SK-N-SH (cell line): ENCODE results near the gene MTCH1. TPM values are rescaled to one million over a fixed set of nuclear protein-coding genes. Genes with fewer than 3 reads are reported as not detected.

ENCODE experiments used
- CTCF ChIA-PET: fragments of 300-600, 350-600 bp; formaldehyde crosslinking; extraction: SDS; loops from one replicate; lab custom pipeline; 2021; lab: Yijun Ruan, JAX
- POLR2A ChIA-PET: fragments of 350-600 bp; sonication (Branson Sonifier 250); formaldehyde crosslinking; extraction: SDS; loops from one replicate; lab custom pipeline; 2020; ENCODE audit warnings: antibody characterized with exemption, inconsistent platforms; lab: Yijun Ruan, JAX
- DNase-seq: peaks from one replicate; pipeline ENCODE4 v3.0.0; 2012
- H2AFZ ChIP-seq: fragments of 200-600 bp; sonication (generic); 2 replicates; pipeline ENCODE4 v1.8.1; 2016; ENCODE audit warnings: antibody characterized with exemption, mild to moderate bottlenecking, low read depth
- H3F3A ChIP-seq: fragments of 200-600 bp; sonication (generic); replicated peaks from 2 replicates; pipeline ENCODE3; 2016; ENCODE audit warnings: antibody characterized with exemption, mild to moderate bottlenecking; ENCODE audit not compliant: insufficient read depth
- H3K27ac ChIP-seq, 2 experiments: fragments of 200-500 bp in 1 of 2; fragments of 200-600 bp in 1 of 2; sonication (Bioruptor generic) in 1 of 2; sonication (generic), shearing (Covaris generic) in 1 of 2; 2 replicates each; pipeline versions ENCODE4 v1.5.1 to v1.6.1; 2014 to 2016; ENCODE audit warnings: low read depth in 2 of 2, inconsistent platforms in 1 of 2, low read length in 1 of 2, mild to moderate bottlenecking in 1 of 2, mixed read lengths in 1 of 2
- H3K27me3 ChIP-seq: fragments of 200-600 bp; sonication (generic), shearing (Covaris generic); 2 replicates; pipeline ENCODE4 v1.6.1; 2016; ENCODE audit warnings: mixed run types; ENCODE audit not compliant: insufficient read depth
- H3K36me3 ChIP-seq, 2 experiments: fragments of 200-500 bp in 1 of 2; fragments of 200-600 bp in 1 of 2; sonication (Bioruptor generic) in 1 of 2; sonication (generic) in 1 of 2; replicated peaks in 1 of 2; 2 replicates each; pipeline versions ENCODE3 to v1.5.1; 2014 to 2016; ENCODE audit warnings: low read length in 1 of 2, mild to moderate bottlenecking in 1 of 2; ENCODE audit not compliant: insufficient read depth in 2 of 2, control insufficient read depth in 1 of 2
- H3K4me1 ChIP-seq, 2 experiments: fragments of 200-500 bp in 1 of 2; fragments of 200-600 bp in 1 of 2; sonication (Bioruptor generic) in 1 of 2; sonication (generic), shearing (Covaris generic) in 1 of 2; 2 replicates each; pipeline versions ENCODE4 v1.5.1 to v1.6.1; 2014 to 2016; ENCODE audit warnings: low read depth in 1 of 2, low read length in 1 of 2, mixed run types in 1 of 2; ENCODE audit not compliant: insufficient read depth in 2 of 2, control insufficient read depth in 1 of 2
- H3K4me2 ChIP-seq: fragments of 200-600 bp; sonication (generic), shearing (Covaris generic); 2 replicates; pipeline ENCODE4 v1.6.1; 2017; ENCODE audit warnings: mixed run types
- H3K4me3 ChIP-seq, 2 experiments: fragments of 200-500 bp in 1 of 2; fragments of 200-600 bp in 1 of 2; sonication (Bioruptor generic) in 1 of 2; sonication (generic), shearing (Covaris generic) in 1 of 2; 2 replicates each; pipeline versions ENCODE4 v1.5.1 to v1.8.1; 2014 to 2016; ENCODE audit warnings: low read depth in 2 of 2, inconsistent platforms in 1 of 2, low read length in 1 of 2, mild to moderate bottlenecking in 1 of 2, mixed read lengths in 1 of 2, moderate library complexity in 1 of 2
- H3K79me2 ChIP-seq: fragments of 200-600 bp; sonication (generic); 2 replicates; pipeline ENCODE4 v1.8.1; 2017; ENCODE audit warnings: mild to moderate bottlenecking; ENCODE audit not compliant: insufficient read depth
- H3K9ac ChIP-seq: fragments of 200-600 bp; sonication (generic); 2 replicates; pipeline ENCODE4 v1.6.1; 2017; ENCODE audit warnings: mixed run types
- H3K9me2 ChIP-seq: fragments of 200-600 bp; sonication (generic); 2 replicates; pipeline ENCODE4 v1.6.1; 2017; ENCODE audit warnings: mixed run types
- H3K9me3 ChIP-seq: fragments of 200-600 bp; sonication (generic); 2 replicates; pipeline ENCODE4 v1.6.1; 2017; ENCODE audit warnings: mixed run types, mild to moderate bottlenecking, moderate library complexity
- H4K20me1 ChIP-seq: fragments of 200-600 bp; sonication (generic); 2 replicates; pipeline ENCODE4 v1.6.1; 2017; ENCODE audit warnings: mild to moderate bottlenecking, mixed run types; ENCODE audit not compliant: insufficient read depth
- ELF1 ChIP-seq: IDR thresholded peaks from 2 replicates; pipeline ENCODE4 v1.4.0; 2012
- FOXM1 ChIP-seq: IDR thresholded peaks from 2 replicates; pipeline ENCODE4 v1.4.0; 2012; ENCODE audit warnings: low read depth, mild to moderate bottlenecking
- GABPA ChIP-seq: IDR thresholded peaks from 2 replicates; pipeline ENCODE4 v1.4.0; 2012; ENCODE audit warnings: low read depth, mild to moderate bottlenecking
- GATA2 ChIP-seq: sonication (generic); formaldehyde crosslinking; IDR thresholded peaks from 2 replicates; pipeline ENCODE4 v1.5.0; 2020; ENCODE audit warnings: mild to moderate bottlenecking, missing genetic modification reagents
- MXI1 ChIP-seq: IDR thresholded peaks from 2 replicates; pipeline ENCODE4 v1.6.1; 2012; ENCODE audit warnings: mild to moderate bottlenecking, low read depth, low read length, improper control_type of control experiment
- NRF1 ChIP-seq: IDR thresholded peaks from 2 replicates; pipeline ENCODE4 v1.6.1; 2012; ENCODE audit warnings: low read depth, mild to moderate bottlenecking, low read length
- RCOR1 ChIP-seq: fragments of 150-350 bp; IDR thresholded peaks from 2 replicates; pipeline ENCODE4 v1.6.1; 2017; ENCODE audit warnings: antibody characterized with exemption, low read length
- RFX5 ChIP-seq: IDR thresholded peaks from 2 replicates; pipeline ENCODE4 v1.6.1; 2012; ENCODE audit warnings: mild to moderate bottlenecking, improper control_type of control experiment, low read length
- SIN3A ChIP-seq: IDR thresholded peaks from 2 replicates; pipeline ENCODE4 v1.6.1; 2012; ENCODE audit warnings: low read depth, mild to moderate bottlenecking, low read length, moderate library complexity, borderline replicate concordance
- TAF1 ChIP-seq: IDR thresholded peaks from 2 replicates; pipeline ENCODE4 v1.6.1; 2012; ENCODE audit warnings: low read depth, mild to moderate bottlenecking, low read length, moderate library complexity, borderline replicate concordance
- YY1 ChIP-seq: IDR thresholded peaks from 2 replicates; pipeline ENCODE4 v1.4.0; 2012; ENCODE audit warnings: low read depth, mild to moderate bottlenecking
- WGBS: methylation state at CpG from one replicate; pipeline ENCODE4 v1.1.6; 2017; ENCODE audit warnings: low lambda C conversion rate; 5-methylcytosine and 5-hydroxymethylcytosine counted together
- polyA plus RNA-seq, 3 experiments: library from polyadenylated mRNA; depleted of rRNA; stranded (reverse); fragments of >200 nt; gene quantifications; 2 replicates each; pipeline ENCODE4 v1.2.3, GENCODE V29; 2012
- TF ChIP-seq, protein P1 (sequence below): IDR thresholded peaks from 2 replicates; pipeline ENCODE4; 2012
- TF ChIP-seq, protein P2 (sequence below): fragments of 150-350 bp; IDR thresholded peaks from 2 replicates; pipeline ENCODE4 v1.6.1; 2016; ENCODE audit warnings: mild to moderate bottlenecking, low read depth, low read length
- TF ChIP-seq, protein P3 (sequence below): IDR thresholded peaks from 2 replicates; pipeline ENCODE4 v1.6.1; 2012; ENCODE audit warnings: mild to moderate bottlenecking, low read depth, low read length, moderate library complexity

Gene MTCH1
- polyA plus RNA-seq, 1 of the 3 experiments (the other 2 are of a cell fraction) = 151 TPM

DNA sequence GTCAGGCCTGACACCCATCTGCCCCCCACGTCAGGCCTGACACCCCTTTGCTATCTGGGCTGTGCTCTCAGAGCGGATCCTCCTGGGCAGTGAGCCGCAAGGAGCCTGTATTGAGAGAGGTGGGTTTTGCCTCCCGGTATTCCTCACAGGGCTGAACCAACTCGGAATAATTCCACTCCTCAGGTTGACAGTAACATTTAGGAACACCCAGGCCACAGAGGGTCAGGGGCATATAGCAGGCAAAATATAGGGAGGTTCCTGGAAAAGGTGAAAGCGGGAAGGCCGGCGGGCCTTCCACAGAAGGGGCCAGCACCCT, 12.7 kb upstream of the MTCH1 start:
- H3K27me3 ChIP-seq = no peaks in the 10 kb centered on the region; the same call in 1 of the 2 replicates
- no peaks in the 10 kb centered on the region for H3F3A ChIP-seq
- H3K9me2 ChIP-seq = no peaks in the 10 kb centered on the region
- H3K9me3 ChIP-seq = no peaks in the 10 kb centered on the region
- no peaks in the 10 kb centered on the region for H4K20me1 ChIP-seq
- no peaks in the 10 kb centered on the region for H3K79me2 ChIP-seq
- no peak overlapping the region for H3K9ac ChIP-seq
- ChIA-PET CTCF (interaction anchor here (2.1 kb wide), 1 partner anchor 19 kb away, joined by 7 read pairs; no protein-coding TSS in a partner anchor), POLR2A (no interaction called here)
- 86% methylated on average over 8 of the region's 8 CpGs for WGBS
- DNase-seq = no peak
- no peak overlapping the region for H3K27ac ChIP-seq
- no peak overlapping the region for H2AFZ ChIP-seq
- H3K4me2 ChIP-seq = no peak overlapping the region
- H3K36me3 ChIP-seq = no peaks in the 10 kb centered on the region
- H3K4me3 ChIP-seq = no peak overlapping the region
- H3K4me1 ChIP-seq = peaks cover 0 to 10% of the 10 kb centered on the region in 2 experiments; a peak in 1 of 4 replicates
- no peak for TF ChIP-seq SIN3A
- TF ChIP-seq TAF1 = no peak
- no peak for TF ChIP-seq ELF1
- no peak for TF ChIP-seq YY1
- TF ChIP-seq NRF1 = no peak
- TF ChIP-seq GATA2 = no peak
- TF ChIP-seq, protein P1, sequence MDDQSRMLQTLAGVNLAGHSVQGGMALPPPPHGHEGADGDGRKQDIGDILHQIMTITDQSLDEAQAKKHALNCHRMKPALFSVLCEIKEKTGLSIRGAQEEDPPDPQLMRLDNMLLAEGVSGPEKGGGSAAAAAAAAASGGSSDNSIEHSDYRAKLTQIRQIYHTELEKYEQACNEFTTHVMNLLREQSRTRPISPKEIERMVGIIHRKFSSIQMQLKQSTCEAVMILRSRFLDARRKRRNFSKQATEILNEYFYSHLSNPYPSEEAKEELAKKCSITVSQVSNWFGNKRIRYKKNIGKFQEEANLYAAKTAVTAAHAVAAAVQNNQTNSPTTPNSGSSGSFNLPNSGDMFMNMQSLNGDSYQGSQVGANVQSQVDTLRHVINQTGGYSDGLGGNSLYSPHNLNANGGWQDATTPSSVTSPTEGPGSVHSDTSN = no peak
- TF ChIP-seq FOXM1 = no peak
- TF ChIP-seq MXI1 = no peak
- no peak for TF ChIP-seq RFX5
- TF ChIP-seq GABPA = no peak
- TF ChIP-seq, protein P2, sequence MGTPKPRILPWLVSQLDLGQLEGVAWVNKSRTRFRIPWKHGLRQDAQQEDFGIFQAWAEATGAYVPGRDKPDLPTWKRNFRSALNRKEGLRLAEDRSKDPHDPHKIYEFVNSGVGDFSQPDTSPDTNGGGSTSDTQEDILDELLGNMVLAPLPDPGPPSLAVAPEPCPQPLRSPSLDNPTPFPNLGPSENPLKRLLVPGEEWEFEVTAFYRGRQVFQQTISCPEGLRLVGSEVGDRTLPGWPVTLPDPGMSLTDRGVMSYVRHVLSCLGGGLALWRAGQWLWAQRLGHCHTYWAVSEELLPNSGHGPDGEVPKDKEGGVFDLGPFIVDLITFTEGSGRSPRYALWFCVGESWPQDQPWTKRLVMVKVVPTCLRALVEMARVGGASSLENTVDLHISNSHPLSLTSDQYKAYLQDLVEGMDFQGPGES = no peak
- no peak for TF ChIP-seq RCOR1
- TF ChIP-seq, protein P3, sequence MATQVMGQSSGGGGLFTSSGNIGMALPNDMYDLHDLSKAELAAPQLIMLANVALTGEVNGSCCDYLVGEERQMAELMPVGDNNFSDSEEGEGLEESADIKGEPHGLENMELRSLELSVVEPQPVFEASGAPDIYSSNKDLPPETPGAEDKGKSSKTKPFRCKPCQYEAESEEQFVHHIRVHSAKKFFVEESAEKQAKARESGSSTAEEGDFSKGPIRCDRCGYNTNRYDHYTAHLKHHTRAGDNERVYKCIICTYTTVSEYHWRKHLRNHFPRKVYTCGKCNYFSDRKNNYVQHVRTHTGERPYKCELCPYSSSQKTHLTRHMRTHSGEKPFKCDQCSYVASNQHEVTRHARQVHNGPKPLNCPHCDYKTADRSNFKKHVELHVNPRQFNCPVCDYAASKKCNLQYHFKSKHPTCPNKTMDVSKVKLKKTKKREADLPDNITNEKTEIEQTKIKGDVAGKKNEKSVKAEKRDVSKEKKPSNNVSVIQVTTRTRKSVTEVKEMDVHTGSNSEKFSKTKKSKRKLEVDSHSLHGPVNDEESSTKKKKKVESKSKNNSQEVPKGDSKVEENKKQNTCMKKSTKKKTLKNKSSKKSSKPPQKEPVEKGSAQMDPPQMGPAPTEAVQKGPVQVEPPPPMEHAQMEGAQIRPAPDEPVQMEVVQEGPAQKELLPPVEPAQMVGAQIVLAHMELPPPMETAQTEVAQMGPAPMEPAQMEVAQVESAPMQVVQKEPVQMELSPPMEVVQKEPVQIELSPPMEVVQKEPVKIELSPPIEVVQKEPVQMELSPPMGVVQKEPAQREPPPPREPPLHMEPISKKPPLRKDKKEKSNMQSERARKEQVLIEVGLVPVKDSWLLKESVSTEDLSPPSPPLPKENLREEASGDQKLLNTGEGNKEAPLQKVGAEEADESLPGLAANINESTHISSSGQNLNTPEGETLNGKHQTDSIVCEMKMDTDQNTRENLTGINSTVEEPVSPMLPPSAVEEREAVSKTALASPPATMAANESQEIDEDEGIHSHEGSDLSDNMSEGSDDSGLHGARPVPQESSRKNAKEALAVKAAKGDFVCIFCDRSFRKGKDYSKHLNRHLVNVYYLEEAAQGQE = no peak
